GM21447 (cell line): ENCODE measurements around the gene COLEC12.

Source experiments
- ATAC-seq: cut with Tn5 transposase; IDR thresholded peaks from one replicate; pipeline ENCODE4 v1.9.1; 2021; ENCODE audit not compliant: unreplicated experiment

The COLEC12 gene

GRCh38 chr18:506264-506663, 5.8 kb upstream of the COLEC12 start:
- ATAC-seq: no peak

GRCh38 chr18:505483-506122, 5.1 kb upstream of the COLEC12 start:
- ATAC-seq: peak; percentile 91

GRCh38 chr18:501406-501714, 859 bp upstream of the COLEC12 start:
- ATAC-seq: no peak

GRCh38 chr18:499776-500631, 497 bp downstream of the COLEC12 start:
- no peak for ATAC-seq

GRCh38 chr18:498931-499775, 1.3 kb downstream of the COLEC12 start:
- no peak for ATAC-seq

GRCh38 chr18:497688-498087, 2.8 kb downstream of the COLEC12 start:
- no peak for ATAC-seq

- ATAC-seq: no peak
Observed at GRCh38 chr18:495452-495851, 5.0 kb downstream of the COLEC12 start.

GRCh38 chr18:495017-495416, 5.5 kb downstream of the COLEC12 start:
- no peak for ATAC-seq

- no peak for ATAC-seq
Observed at GRCh38 chr18:493986-494983, 6.2 kb downstream of the COLEC12 start.

GRCh38 chr18:492451-492850, 8.1 kb downstream of the COLEC12 start:
- ATAC-seq: no peak

- no peak for ATAC-seq
Observed at GRCh38 chr18:490624-491023, 9.9 kb downstream of the COLEC12 start.

GRCh38 chr18:490024-490366, 10.5 kb downstream of the COLEC12 start:
- no peak for ATAC-seq

- ATAC-seq: no peak
Observed at GRCh38 chr18:489244-490023, 11.1 kb downstream of the COLEC12 start.

GRCh38 chr18:486929-487740, 13.4 kb downstream of the COLEC12 start:
- no peak for ATAC-seq

GRCh38 chr18:484749-485464, 15.6 kb downstream of the COLEC12 start:
- peak; percentile 80 for ATAC-seq

GRCh38 chr18:478681-479080, 21.8 kb downstream of the COLEC12 start:
- ATAC-seq: no peak

GRCh38 chr18:477565-477964, 22.9 kb downstream of the COLEC12 start:
- ATAC-seq: no peak

GRCh38 chr18:476251-476664, 24.2 kb downstream of the COLEC12 start:
- no peak for ATAC-seq
